ENCODE data around the gene LMBR1L.
"Not testable (repeated sequence)": the region's sequence is repeated elsewhere in the genome, so short reads cannot be mapped to it uniquely, and the experiment has no call there.

LMBR1L gene, protein sequence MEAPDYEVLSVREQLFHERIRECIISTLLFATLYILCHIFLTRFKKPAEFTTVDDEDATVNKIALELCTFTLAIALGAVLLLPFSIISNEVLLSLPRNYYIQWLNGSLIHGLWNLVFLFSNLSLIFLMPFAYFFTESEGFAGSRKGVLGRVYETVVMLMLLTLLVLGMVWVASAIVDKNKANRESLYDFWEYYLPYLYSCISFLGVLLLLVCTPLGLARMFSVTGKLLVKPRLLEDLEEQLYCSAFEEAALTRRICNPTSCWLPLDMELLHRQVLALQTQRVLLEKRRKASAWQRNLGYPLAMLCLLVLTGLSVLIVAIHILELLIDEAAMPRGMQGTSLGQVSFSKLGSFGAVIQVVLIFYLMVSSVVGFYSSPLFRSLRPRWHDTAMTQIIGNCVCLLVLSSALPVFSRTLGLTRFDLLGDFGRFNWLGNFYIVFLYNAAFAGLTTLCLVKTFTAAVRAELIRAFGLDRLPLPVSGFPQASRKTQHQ

DNA sequence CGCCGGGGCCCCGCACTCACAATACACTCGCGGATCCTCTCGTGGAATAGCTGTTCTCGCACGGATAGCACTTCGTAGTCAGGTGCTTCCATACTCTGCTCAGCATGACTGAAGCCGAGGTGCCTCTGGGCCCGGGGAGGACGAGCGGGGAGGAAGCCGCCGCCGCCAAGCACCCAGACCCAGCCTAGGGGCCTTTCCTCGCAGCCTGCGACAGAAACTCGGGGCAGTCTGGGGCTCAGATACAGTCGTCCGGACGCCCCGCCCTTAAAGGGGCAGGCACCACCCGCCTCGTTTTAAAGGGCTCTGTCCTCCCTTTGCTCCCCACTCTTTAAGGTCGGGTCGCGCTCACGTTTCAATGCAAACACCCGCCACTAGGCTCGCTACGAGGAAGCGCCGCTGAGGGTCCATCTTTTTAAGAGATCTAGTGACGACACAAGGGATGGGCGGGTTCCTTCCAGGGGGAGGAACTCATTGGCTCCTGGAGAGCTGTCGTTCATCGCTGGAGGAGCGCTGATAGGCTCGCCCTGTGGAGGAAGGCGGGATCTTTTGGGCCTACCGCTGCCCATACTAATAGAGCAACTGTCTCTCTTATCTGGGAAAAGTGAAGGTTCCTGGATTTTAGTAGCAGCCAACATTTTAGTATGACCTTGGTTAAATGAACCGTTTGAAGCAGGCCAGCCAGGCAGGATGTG, at the start of gene LMBR1L:
Gene LMBR1L, minus strand, starts transcription at position 384 of the 692 bp plus-strand sequence. Its CDS starts 292 bp downstream, at position 92.
- peak; percentile 99 for DNase-seq

DNA sequence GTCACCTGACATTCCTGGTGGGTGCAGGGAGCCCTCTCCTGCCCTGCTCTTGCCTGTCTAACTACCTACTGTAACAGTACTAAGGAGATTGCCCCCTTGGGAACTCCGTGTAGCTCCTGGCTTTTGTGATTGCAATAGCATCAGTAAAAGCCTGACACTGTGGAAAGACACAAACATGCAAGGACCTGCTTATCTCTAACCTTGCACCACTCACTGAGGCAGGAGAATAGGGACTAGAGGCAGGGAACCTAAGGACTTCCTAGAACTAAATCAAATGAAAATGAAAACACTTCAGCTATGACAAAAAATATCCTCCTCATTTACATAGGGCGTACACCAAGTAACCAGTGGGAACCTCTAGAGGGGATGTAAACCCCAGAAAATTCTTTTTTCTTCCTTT, 49.8 kb upstream of the LMBR1L start:
- no peak for DNase-seq

DNA sequence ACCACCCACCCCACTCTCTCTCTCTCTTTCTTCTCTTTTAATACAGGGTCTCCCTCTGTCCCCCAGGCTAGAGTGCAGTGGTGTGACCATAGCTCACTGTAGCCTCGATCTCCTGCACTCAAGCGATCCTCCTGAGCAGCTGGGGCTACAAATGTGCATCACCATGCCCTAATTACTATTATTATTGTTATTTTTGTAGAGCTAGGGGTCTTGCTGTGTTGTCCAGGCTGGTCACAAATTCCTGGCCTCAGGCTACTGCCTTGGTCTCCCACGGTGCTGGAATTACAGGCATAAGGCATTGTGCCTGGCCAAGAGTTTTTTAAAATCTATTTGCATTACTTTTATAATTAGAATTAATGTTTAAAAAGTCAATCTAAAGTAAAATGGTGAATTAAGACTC, 43.6 kb upstream of the LMBR1L start:
- DNase-seq, result no peak

DNA sequence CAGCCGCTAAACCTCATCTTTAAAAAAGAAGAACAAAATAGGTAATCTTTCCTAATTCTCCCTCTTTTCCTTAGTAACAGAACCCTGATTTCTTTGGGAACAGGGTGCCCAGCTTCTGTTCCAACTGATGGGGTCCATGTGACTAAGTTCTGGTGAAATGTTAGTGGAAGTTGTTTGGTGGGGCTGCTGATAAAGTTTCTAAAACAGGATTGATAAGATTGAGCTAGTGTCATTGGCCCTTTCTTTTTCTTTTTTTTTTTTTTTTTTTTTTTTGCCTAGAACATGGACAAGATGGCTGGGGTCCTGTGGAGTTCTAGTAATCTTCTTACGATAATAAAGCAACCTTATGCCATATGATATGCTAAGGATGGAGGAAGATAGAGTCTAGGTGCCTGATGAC, 36.7 kb upstream of the LMBR1L start:
- no peak for DNase-seq

DNA sequence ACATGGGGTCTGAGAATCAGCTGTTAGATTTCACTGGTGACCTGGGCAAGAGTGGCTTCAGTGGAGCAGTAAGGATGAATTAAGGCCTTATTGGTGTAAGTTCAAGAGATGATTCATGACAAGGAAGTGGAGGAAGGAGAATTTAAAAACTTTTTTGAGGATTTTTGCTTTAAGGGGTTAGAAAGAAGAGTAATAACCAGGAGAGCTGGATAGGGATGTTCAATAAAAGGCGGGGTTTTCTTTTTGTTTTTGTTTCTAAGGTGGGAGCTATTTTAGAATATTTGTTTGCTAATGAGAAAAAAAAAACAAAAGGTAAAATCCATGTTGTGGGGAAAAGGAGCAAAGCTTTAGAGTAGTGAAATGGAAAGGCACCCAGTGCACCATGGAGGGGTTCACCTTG, 35.8 kb upstream of the LMBR1L start:
- DNase-seq, result no peak

DNA sequence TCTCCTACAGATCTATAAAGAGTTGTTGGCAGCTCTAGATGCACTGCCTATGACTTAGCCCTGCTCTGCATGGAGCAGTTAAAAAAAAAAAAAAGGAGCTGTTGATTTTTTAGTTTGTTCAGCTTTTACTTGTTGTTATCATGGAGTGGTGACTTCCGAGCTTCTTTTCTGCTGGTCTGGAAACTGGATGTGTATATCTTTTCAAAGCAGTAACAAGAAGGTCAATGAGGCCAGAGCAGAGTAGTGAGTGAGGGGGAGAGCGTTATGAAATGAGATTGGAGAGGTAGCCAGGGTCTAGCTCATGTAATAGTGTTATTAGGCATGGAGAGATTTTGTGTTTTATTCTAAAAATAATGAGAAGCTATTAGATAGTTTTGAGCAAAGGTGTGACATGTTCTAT, 33.7 kb upstream of the LMBR1L start:
- no peak for DNase-seq

DNA sequence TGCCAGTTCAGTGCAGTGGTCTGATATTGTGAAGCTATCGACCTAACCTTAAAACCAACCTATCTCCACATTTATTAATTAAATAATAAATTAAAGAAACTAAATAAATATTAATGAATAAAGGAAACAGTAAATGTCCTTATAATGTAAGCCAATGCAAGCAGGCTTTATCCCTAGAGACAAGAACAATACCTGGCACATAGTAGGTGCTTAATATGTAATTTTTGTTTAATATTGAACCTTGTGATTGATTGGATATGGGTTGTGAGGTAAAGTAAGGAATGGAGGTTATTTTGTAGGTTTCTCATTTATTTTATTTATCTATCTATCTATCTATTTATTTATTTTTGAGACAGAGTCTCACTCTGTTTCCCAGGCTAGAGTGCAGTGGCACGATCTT, 28.4 kb upstream of the LMBR1L start:
- DNase-seq, result no peak

DNA sequence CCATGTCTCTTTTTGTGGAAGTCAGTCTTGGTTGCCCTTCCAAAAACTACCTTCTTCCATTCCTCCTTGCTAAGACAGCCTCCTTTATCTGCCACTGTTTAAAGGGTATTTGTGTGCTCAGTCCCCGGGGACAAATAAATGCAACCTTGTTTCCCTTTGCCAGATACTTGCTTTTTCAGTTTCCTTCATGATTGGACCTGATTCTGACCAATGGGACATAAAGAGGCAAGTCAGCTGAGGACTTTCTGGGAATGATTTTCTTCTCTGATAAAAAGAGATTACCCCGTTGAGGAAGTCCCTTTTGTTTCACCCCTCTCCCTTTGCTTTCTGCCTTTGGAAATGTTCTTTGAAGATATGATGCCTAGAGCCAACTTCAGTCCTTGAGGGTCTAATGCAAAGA, 27.9 kb upstream of the LMBR1L start:
- DNase-seq, result no peak

DNA sequence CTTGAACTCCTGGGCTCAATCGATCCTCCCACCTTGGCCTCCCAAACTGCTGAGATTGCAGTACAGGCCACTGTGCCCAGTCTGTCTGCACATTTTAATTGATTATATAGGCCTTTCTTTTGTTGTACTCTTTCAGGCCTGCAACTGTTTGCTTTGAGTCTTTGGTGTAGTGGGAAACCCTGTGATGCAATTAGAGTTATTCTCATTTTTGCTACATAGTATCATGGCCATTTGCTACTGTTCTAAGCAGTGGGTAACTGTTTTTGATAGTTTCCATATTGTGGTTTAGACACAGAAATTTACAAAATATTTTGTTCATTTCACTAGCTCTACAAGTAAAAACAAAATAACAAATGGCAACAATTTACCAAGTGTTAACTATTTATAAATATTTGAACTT, 26.8 kb upstream of the LMBR1L start:
- no peak for DNase-seq

DNA sequence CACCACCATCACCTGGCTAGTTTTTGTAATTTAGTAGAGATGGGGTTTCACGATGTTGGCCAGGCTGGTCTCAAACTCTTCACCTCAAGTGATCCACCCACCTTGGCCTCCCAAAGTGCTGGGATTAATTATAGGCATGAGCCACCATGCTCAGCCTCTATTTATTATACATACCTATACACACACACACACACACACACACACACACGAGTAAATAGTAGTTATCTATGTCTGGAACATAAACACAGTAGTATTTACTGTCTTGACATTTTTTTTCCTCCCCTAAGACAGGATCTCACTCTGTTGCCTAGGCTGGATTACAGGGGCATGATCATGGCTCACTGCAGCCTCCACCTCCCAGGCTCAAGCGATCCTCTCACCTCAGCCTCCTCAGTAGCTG, 26.4 kb upstream of the LMBR1L start:
- not testable (repeated sequence) for DNase-seq

DNA sequence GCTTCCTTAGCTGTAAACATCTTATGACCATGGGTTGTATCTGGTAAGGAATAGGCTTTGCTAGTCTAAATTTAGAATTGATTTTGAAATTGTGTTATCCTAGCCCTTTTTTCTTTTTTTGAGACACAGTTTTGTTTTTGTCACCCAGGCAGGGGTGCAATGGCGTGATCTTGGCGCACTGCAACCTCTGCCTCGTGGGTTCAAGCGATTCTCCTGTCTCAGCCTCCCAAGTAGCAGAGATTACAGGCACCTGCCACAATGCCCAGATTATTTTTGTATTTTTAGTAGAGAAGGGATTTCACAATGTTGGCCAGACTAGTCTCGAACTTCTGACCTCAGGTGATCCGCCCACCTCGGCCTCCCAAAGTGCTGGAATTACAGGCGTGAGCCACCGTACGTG, 22.9 kb upstream of the LMBR1L start:
- no peak for DNase-seq

DNA sequence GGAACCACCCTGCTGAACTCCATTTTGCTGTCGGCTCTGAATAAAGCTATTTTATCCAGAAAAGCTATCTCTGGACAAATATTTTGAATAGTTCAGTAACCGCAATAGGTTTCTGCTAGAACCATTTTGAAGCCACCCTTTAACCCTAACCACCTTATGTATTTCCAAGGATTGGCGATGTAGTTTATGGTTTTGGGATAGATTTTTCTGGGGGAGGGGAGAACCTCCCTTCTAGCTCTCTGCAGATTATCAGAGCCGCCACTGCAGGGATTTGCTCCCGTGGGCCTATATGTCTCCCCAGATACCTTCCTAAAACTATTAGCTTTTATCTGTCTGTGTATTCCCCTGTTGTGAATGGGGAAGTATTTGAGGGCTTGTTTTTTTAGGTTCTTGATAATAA, 22.4 kb upstream of the LMBR1L start:
- no peak for DNase-seq

DNA sequence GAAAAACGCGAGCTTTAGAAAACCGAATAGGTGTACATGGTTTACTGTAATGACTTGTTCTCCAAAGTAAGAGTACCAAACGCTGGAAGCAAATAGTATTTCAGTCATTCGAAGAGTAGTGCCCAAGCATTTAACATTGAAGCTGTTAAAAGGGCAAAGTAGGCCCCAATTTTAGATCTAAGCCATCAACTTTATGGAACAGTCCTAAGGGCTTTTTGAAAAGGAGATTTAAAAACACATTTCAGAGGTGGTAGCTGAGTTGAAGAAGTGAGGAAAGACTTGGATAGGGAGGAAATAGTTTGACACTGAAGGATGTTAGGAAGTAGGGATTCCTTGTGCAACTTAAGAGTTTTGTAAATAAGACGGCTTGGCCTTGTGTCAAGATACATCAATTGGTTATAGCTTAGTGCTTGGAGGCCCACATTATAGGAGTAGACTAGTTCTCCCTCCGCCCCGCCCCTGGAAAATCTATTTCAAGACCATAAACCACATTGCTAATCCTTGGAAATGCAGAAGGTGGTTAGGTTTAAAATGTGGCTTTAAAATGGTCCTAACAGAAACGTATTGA, 21.3 kb upstream of the LMBR1L start:
- peak in 1 of 2 experiments; percentile 62 for DNase-seq

DNA sequence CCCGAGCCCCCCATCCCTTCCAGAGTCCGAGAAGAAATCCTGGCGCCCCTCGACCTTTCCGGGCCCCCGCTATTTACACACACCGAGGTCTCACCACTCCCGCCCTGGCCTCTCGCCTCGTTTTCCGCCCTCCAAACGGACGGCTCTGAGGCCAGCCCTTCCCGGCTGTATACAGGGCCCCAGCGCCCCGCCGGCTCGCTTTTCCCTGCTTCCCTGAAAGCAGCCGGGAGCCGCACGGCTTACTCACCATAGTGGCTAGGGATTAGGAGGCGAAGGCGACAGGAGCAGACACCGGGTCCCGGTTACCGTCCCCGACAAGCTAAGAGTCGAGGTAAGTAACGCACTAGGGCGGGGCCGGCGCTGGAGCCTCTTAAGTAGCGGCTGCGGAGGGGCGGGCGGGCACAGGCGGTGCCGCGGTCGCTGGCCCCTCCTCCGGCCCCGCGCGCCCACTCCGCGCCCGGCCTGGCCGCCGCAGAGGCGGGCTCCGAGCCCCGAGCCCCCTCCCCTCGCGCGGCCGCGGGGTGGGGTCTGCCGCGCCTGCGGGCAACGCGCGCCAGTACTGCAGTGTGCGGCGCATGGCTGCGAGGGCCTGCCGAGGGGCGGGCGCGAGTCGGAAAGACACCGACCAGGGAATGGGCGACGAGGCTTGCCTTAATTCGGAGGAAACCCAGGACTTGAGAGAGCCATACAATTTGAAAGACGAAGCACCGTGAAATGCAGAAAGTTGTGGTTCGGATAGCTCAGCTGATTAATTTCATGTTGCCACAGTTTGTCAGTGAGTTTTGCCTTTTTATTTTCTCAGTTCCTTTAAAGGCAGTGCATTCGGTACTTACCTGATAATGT, 20.6 kb upstream of the LMBR1L start, which contains the start of gene TUBA1B:
Gene TUBA1B, minus strand, starts transcription at position 345 of the 843 bp plus-strand sequence. Its CDS starts 95 bp downstream, at position 250.
- DNase-seq, result peak; percentile 68 to 79

DNA sequence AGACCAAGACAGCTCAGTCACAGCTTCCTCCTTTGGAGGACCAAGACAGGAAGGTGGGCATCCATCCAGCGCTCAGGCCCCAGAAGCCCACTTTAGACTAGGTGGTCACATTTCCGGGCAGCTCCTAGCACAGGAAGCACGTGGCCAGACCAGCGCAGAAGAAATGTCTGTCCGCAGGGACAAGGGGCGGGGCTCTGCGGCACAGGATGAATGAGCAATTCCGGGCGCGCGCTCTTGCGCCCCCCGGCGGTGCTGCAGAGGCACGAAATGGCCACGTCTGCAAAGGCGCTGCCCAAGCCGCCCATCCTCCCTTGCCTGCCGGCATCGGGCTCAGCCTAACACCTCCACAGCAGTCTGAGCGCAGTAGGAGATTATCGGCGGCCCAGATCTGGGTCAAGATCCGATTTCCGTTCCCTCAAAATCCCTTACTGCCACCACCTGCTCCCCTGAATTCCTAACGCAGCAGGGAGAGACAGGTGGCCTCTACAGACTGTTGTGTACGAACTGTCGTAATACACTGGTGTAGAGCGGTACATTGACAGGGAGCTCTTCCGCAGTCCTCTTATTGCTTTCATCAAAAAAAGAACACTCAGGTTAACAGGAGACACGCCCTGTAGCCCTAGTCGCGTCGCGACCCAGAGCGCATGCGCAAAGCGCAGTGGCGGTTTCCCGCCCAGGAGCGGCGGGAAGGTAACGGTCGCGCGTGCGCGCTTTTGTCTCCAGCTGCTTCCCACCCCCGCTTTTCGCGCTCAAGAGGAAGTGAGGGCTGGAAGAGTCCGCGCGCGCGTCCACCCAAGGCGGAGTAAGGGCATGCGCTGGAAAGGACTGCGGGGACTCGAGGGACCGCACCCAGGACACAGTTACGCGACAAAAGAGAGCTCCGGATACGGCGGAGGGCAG, 19.8 kb upstream of the LMBR1L start:
- DNase-seq, result peak; percentile 91 to 95

DNA sequence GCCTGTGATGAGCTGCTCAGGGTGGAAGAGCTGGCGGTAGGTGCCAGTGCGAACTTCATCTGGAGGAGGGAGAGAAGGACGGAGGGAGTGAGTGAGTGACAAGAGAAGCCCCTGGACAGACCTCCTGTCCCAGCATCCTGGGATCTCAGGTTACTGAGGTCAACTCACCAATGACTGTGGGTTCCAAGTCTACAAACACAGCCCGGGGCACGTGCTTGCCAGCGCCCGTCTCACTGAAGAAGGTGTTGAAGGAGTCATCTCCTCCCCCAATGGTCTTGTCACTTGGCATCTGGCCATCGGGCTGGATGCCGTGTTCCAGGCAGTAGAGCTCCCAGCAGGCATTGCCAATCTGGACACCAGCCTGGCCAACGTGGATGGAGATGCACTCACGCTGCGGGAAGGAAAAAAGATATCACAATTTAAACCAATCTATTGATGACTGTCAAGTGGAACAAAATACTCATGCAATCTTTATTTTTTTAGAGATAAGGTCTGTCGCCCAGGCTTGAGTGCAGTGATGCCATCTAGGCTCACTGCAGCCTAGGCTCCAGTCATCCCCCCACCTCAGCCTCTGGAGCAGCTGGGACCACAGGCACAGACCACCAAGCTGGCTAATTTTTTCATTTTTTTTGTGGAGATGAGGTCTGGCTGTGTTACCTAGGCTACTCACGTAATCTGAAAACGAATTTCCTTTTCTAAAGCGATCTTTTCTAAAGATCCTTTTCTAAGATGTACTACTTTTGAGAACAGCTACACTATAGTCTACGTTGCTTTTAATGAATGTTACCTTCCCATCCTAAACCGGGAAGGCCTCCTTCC, 18.9 kb upstream of the LMBR1L start:
- DNase-seq, result no peak

DNA sequence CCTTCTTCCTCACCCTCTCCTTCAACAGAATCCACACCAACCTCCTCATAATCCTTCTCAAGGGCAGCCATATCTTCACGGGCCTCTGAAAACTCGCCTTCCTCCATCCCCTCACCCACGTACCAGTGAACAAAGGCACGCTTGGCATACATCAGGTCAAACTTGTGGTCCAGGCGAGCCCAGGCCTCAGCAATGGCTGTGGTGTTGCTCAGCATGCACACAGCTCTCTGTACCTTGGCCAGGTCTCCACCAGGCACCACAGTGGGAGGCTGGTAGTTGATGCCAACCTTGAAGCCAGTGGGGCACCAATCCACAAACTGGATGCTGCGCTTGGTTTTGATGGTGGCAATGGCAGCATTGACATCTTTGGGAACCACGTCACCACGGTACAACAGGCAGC, 17.3 kb upstream of the LMBR1L start:
- DNase-seq, result not testable (repeated sequence)

DNA sequence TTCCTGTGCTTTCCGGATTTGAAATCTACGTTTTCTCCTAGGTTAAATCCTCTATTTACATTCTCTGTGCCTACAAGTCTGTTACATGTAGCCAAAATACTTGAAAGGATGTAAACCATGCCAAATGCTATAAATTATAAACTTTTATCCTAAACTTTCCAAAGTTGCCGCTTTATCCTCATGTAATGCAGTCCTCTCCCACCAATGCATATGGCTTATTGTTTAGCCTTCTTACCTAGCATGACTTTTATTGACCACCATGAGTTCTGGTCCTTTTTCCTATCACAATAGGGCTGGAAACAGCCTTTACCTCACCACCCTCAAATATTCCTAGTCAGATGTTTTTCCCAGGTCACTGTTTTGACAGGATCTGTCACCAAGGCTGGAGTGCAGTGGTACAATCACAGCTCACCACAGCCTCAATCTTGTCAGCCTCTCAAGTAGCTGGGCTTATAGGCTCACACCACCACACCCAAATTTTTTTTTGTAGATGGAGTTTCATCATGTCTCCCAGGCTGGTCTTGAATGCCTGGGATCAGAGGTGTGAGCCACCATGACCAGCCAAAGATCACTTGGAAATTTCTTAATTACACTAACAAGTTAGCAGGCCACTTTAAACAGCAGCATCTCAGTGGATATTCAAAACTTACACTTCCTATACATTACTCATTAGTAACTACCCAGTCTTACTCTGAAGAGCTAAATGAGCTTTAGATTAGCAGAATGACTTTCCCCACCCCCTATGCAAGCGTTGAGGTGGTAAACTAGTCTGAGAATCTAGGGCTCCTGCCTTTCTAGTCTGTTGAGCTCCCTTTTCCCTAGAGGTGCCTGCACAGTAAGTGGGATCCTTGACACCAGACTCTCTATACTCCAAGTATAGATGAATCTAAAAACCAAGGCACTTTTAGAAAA, 16.5 kb upstream of the LMBR1L start:
- peak in 1 of 2 experiments; percentile 29 for DNase-seq

DNA sequence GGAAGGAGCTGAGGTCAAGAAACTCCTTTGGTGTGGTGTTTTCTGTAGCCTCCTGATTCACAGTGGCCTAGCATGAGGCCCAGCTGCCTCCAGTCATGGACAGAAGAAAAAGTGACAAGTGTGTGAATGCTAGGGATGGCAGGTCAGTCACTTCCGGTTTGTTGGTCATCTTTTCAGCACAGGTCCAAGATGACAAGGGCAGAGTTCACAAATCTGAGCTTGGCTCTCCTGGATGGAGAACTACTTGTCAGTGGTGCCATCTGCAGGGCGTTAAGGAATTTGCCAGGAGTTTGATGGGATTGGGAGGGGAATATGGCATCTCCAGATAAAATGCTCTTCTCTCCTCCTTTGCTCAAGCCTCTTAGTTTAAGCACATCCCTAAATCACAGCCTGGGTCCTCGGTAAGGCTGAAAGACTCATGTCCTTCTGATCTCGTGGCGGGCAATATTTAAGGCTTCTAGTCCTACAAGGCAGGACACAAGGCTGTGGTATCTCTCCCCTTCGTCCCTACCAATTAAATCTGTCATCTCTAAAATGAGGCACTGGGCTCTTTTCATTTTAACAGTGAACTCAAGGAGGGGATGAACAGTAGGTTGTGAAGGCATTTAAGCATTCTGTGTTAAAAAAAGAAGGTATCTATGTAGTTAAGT, 10.5 kb upstream of the LMBR1L start:
- DNase-seq, result peak; percentile 66 to 79

Measured in SW 1271 (cell line).